ENCODE measurements around the gene TBCK. TPM values are rescaled to one million over a fixed set of nuclear protein-coding genes. Genes with fewer than 3 reads are reported as not detected.
"Not testable (repeated sequence)": the region's sequence is repeated elsewhere in the genome, so short reads cannot be mapped to it uniquely, and the experiment has no call there.

TBCK gene
- total RNA-seq, 4 donors from 2014 or later = 23.3 to 47.7 (median 34.2) TPM

- H3K4me1 ChIP-seq = no peaks in the 10 kb centered on the region
- H3K27ac ChIP-seq = no peak overlapping the region
- TF ChIP-seq EP300 (IDR thresholded peaks at IDR 0.05) (no peak), CTCF (IDR thresholded peaks at IDR 0.05) (no peak), POLR2AphosphoS5 (IDR thresholded peaks at IDR 0.05) (no peak), POLR2A (IDR thresholded peaks at IDR 0.05) (no peak)
- WGBS = 77% methylated on average over 1 of the region's 1 CpG
- H3K4me3 ChIP-seq = no peak overlapping the region
- peaks cover 7% of the 10 kb centered on the region for H3K9me3 ChIP-seq
- DNase-seq (ENCODE audit: low spot score in 2 of 2) = no peak
- peaks cover 86% of the 10 kb centered on the region for H3K36me3 ChIP-seq
- no peaks in the 10 kb centered on the region for H3K27me3 ChIP-seq
Observed at GRCh38 chr4:106334741-106335470, 18.9 kb upstream of the TBCK start.

- Histone ChIP-seq H3K4me3 (no peak overlapping the region), H3K36me3 (peaks cover 87% of the 10 kb centered on the region), H3K27me3 (no peaks in the 10 kb centered on the region), H3K27ac (no peak overlapping the region), H3K4me1 (no peaks in the 10 kb centered on the region), H3K9me3 (peaks cover 5% of the 10 kb centered on the region)
- TF ChIP-seq EP300 (IDR thresholded peaks at IDR 0.05) (no peak), POLR2AphosphoS5 (IDR thresholded peaks at IDR 0.05) (no peak), CTCF (IDR thresholded peaks at IDR 0.05) (no peak), POLR2A (IDR thresholded peaks at IDR 0.05) (no peak)
- WGBS = 93% methylated on average over 5 of the region's 5 CpGs
- DNase-seq (ENCODE audit: low spot score in 2 of 2) = no peak
Observed at GRCh38 chr4:106333186-106333585, 17.2 kb upstream of the TBCK start.

GRCh38 chr4:106329041-106329618, 13.1 kb upstream of the TBCK start:
- H3K4me1 ChIP-seq = no peaks in the 10 kb centered on the region
- no peak for TF ChIP-seq POLR2A (IDR thresholded peaks at IDR 0.05)
- TF ChIP-seq CTCF (IDR thresholded peaks at IDR 0.05) = peak; percentile 25 to 39
- no peak for TF ChIP-seq POLR2AphosphoS5 (IDR thresholded peaks at IDR 0.05)
- TF ChIP-seq EP300 (IDR thresholded peaks at IDR 0.05) = no peak
- no peaks in the 10 kb centered on the region for H3K9me3 ChIP-seq
- 17% methylated on average over 1 of the region's 1 CpG for WGBS
- no peak for DNase-seq (ENCODE audit: low spot score in 2 of 2)
- H3K27ac ChIP-seq = no peak overlapping the region
- H3K4me3 ChIP-seq = no peak overlapping the region
- H3K27me3 ChIP-seq = no peaks in the 10 kb centered on the region
- H3K36me3 ChIP-seq = peaks cover 73% of the 10 kb centered on the region

- no peak for DNase-seq (ENCODE audit: low spot score in 2 of 2)
- no peaks in the 10 kb centered on the region for H3K4me1 ChIP-seq
- H3K27ac ChIP-seq = no peak overlapping the region
- H3K36me3 ChIP-seq = peaks cover 49% of the 10 kb centered on the region
- H3K27me3 ChIP-seq = no peaks in the 10 kb centered on the region
- no peaks in the 10 kb centered on the region for H3K9me3 ChIP-seq
- H3K4me3 ChIP-seq = no peak overlapping the region
- TF ChIP-seq POLR2A (IDR thresholded peaks at IDR 0.05) (no peak), POLR2AphosphoS5 (IDR thresholded peaks at IDR 0.05) (no peak), EP300 (IDR thresholded peaks at IDR 0.05) (no peak), CTCF (IDR thresholded peaks at IDR 0.05) (no peak)
Observed at GRCh38 chr4:106325800-106326199, 9.8 kb upstream of the TBCK start.

GRCh38 chr4:106323119-106323518, 7.1 kb upstream of the TBCK start:
- no peaks in the 10 kb centered on the region for H3K27me3 ChIP-seq
- H3K4me1 ChIP-seq = peaks cover 16% of the 10 kb centered on the region
- no peak overlapping the region for H3K27ac ChIP-seq
- no peak for DNase-seq (ENCODE audit: low spot score in 2 of 2)
- H3K4me3 ChIP-seq = no peak overlapping the region
- H3K9me3 ChIP-seq = no peaks in the 10 kb centered on the region
- no peak for TF ChIP-seq CTCF (IDR thresholded peaks at IDR 0.05)
- TF ChIP-seq EP300 (IDR thresholded peaks at IDR 0.05) = no peak
- TF ChIP-seq POLR2A (IDR thresholded peaks at IDR 0.05) = no peak
- no peak for TF ChIP-seq POLR2AphosphoS5 (IDR thresholded peaks at IDR 0.05)
- peaks cover 30% of the 10 kb centered on the region for H3K36me3 ChIP-seq

GRCh38 chr4:106321814-106322213, 5.8 kb upstream of the TBCK start:
- H3K9me3 ChIP-seq; DNase-seq (ENCODE audit: low spot score in 2 of 2); H3K27ac ChIP-seq; H3K4me3 ChIP-seq; H3K27me3 ChIP-seq: not testable (repeated sequence)
- peaks cover 29% of the 10 kb centered on the region for H3K4me1 ChIP-seq
- peaks cover 17% of the 10 kb centered on the region for H3K36me3 ChIP-seq
- WGBS = 72% methylated on average over 6 of the region's 6 CpGs

GRCh38 chr4:106321168-106321567, 5.2 kb upstream of the TBCK start:
- H3K4me3 ChIP-seq; H3K27me3 ChIP-seq; DNase-seq (ENCODE audit: low spot score in 2 of 2); H3K9me3 ChIP-seq; H3K27ac ChIP-seq: not testable (repeated sequence)
- Histone ChIP-seq H3K36me3 (peaks cover 10% of the 10 kb centered on the region), H3K4me1 (peaks cover 30% of the 10 kb centered on the region)
- 98% methylated on average over 22 of the region's 34 CpGs for WGBS

All from suprapubic skin (tissue), 4 donors.